HG03039 (cell line): ENCODE data around the gene ANXA1.

Source experiments
- ATAC-seq: cut with Tn5 transposase; IDR thresholded peaks from one replicate; pipeline ENCODE4 v1.9.1; 2021; ENCODE audit warnings: mild to moderate bottlenecking, moderate library complexity; ENCODE audit not compliant: unreplicated experiment

Gene ANXA1

GRCh38 chr9:73137914-73138313 is 13.8 kb upstream of the ANXA1 start:
- ATAC-seq, result no peak

DNA sequence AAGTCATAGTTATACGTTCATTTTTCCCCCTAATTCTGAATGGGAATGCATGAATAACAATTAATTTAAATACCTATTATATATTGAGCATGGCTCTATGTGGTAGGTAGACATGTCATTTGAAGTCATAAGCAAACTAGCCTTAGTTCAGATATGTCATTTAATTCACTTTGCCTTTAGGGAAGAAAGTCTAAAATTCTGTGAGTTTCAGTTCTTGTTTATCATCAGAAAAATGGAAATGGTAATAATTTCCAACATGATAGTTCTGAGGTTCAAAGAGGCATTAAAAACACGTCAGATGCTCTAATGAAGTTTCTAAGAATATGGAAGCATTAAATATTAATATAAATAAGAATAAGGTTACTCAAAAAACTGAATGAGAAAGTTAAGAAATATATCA is 13.1 kb upstream of the ANXA1 start:
- no peak for ATAC-seq

DNA sequence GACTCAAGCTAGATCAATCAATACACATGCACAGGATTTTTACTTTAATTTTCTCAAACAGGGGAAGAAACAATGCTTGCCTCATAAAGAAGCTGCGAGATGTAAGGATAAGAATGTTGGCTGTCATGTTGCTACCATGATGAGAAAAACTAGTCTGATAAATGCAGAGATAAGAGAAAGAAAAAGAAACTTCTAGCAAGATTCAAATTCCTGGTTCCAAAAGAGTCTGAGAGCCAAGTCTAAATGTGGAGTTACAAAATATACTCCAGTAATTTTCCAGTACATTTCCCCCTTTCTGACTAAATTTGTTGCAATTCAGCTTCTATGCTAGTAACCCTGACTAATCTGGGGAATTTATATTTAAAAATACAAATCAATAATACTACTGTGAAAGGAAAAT is 10.4 kb upstream of the ANXA1 start:
- no peak for ATAC-seq

- ATAC-seq, result no peak
Measured at GRCh38 chr9:73143711-73144328, 7.8 kb upstream of the ANXA1 start.

GRCh38 chr9:73146111-73146815 is 5.4 kb upstream of the ANXA1 start:
- no peak for ATAC-seq

- ATAC-seq, result no peak
Measured at GRCh38 chr9:73148447-73148937, 3.2 kb upstream of the ANXA1 start.

DNA sequence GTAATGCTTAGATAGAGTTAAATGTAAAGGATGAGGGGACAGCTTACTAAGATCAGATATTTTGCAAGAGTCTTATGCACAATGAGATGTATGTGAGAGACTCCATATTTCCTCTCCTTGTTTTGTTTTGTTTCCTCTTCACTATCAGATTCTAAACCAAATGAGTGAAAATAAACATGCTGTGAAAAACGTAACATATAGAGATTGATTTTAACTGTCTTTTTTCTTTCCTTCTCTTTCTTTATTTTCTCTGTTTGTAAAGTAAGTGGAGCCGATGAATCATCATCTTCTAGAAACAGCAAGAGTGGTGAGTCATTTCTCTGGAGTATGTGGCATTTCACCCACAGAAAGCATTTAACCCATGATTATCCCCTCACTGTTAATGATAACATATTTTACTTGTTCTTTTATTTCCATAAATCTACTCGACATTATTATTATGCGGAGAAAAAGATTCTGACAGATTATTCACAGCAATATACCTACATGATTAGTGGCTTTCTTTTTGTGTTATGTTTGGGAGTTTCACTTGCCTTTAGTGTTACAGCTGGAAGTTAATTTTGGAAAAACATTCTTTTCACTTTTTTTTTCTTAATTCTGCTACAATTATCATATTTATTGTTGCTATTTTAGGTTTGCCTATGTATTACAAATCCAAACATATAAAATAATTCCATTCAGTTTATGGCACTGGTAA is 2.1 kb upstream of the ANXA1 start:
- peak; percentile 74 for ATAC-seq

- ATAC-seq, result no peak
Measured at GRCh38 chr9:73152543-73152844, 829 bp downstream of the ANXA1 start.

DNA sequence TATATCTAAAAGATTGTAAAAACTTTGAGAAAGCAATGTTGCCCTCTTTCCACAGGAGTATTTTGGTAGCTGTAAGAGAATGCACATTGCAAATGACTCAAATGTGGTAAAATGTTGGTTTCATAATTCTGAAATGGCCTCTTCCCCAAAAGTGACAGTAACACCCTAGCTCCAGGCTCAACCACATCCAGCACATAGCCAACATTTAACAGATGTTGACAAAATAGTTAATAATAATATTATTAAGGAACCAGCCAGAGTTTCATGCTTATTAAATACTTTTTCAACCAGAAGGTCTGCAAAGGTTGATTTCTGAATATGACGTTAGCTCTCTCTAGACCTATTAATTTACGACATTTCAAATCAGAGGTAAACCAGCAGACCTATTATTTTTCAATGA is 1.3 kb downstream of the ANXA1 start:
- ATAC-seq, result peak; percentile 52

DNA sequence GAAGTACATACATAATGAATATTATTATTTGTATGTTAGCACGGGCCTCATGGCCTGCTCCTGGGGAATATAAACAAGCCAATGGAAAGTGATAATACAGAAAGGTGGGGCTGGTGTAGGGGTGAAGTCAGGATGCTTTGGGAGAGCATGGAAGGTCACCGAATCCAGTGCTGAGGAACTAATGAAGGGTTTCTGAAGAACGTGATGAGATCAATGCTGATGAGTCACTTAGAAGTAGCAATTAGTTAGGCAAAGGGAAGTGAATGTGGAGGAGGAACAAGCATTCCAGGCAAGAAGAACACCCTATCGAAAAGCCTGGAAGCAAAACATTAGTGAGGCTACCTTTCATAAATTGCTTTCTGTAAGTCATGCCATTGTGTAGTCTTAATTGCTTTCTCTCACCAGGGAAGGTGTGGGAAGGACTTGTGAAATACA is 2.1 kb downstream of the ANXA1 start:
- no peak for ATAC-seq

DNA sequence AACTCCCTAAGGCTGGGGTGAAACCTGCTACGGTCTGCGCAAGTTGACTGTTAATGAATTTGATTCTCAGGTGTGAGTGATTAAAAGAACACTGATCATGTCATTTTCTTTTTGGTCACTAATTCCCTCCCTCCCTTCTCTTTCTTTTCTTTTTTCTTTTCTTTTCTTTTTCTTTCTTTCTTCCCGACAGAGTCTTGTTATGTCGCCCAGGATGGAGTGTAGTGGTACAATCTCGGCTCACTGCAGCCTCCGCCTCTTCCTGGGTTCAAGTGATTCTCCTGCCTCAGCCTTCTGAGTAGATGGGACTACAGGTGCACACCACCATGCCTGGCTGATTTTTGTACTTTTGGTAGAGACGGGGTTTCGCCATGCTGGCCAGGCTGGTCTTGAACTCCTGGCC is 2.6 kb downstream of the ANXA1 start:
- ATAC-seq, result no peak

GRCh38 chr9:73154722-73155121 is 3.1 kb downstream of the ANXA1 start:
- no peak for ATAC-seq

- no peak for ATAC-seq
Measured at GRCh38 chr9:73155377-73155776, 3.7 kb downstream of the ANXA1 start.

DNA sequence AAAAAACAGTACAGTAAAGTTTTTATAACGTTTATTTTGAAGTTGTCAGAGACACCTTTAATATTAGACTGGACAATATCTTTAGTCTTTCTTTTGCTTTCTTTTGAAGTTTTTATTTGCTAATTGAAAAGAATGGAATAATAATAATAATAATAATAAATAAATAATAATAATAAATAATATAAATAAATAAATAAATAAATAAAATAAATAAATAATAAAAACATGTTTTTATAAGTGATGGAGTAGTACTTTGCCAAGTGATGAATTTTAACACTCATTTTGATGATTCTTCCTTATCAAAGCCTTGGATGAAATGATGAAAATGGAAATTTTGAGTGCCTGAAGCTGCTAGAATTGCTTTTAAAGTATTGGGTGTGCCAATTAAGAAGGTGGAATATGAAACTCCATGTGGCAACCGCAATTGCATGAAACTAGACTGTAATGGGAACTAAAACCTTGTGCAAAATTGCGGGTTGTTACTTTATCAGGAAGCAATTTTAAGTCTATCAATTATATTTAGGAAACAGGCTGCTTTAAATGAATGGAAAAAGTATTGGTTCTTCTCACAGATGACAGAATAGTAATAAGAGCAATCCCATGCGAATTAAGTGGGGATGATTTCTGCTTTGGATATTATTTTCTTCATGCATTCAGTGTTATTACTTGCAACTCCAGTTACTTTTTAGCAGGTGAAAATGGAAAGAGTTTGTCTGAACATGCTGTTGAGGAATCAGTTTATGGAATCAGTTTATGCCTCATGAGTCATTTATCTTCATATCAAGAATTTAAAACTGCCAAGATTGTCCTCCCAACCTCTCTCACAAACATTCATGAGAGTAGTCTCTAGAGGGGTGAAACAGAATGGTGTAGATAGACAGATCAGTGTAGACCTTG is 4.6 kb downstream of the ANXA1 start:
- ATAC-seq, result no peak

DNA sequence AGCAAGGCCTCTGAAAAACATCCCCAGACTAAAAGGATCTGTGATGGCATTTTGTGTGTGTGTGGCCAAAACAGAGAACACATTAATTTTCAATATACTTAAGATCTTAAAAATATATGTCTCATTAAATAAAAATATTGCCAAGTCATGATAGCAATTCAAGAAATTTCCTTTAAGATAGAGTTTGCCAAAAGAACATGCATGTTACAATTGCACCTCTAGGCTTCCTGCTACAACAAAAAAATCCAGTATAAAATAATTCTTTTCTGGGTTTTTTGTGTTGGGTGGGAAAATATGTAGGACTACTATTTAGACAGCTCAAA is 5.2 kb downstream of the ANXA1 start:
- ATAC-seq, result no peak

- peak; percentile 43 for ATAC-seq
Measured at GRCh38 chr9:73157811-73158210, 6.1 kb downstream of the ANXA1 start.

- ATAC-seq, result no peak
Measured at GRCh38 chr9:73158723-73159122, 7.1 kb downstream of the ANXA1 start.

- no peak for ATAC-seq
Measured at GRCh38 chr9:73160868-73161267, 9.2 kb downstream of the ANXA1 start.

DNA sequence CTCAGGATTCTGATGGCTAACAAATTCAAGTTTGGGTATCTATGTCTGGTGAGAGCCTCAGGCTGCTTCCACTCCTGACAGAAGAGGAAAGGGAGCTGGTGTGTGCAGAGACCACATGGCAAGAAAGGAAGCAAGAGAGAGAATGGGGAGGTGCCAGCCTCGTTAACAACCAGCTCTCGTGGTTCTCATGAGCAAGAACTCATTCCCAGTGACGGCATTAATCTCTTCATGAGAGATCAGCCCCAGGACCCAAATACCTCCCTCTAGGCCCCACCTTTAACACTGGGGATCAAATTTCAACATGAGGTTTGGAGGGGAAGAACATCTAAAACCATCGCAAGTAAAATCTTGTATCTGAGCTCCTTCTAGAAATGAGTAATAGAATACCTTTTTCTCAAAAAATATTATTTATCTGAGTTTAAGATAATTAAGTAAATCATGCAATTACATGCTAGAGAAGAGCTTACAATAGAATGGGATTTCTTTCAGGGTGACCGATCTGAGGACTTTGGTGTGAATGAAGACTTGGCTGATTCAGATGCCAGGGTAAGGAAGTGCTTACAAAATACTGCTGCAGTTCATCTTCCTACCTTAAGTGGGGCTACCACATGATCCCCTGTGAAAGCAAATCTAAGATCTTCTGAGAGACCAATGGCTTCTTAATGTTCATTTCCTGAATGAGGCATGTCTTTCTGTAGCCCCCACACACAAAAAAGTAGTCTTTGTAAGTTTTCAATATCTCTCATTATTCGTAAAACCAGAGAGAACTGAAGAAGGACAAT is 11.5 kb downstream of the ANXA1 start:
- ATAC-seq, result no peak

DNA sequence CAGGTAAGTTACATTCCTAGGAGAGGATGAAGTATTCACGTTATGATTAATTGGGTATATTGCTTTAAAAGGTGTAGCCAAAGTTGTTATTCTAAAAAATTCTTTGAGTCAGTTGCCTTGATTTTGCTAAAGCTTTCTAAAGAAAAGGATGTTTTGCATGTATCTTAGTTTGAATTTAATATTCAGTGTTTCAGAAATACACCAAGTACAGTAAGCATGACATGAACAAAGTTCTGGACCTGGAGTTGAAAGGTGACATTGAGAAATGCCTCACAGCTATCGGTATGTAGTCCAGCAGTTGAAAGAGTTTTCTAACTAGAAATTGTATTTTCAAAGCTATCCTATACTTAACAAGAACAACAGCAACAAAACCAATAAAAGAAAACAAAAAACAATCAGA is 14.2 kb downstream of the ANXA1 start:
- ATAC-seq, result no peak

- ATAC-seq, result no peak
Measured at GRCh38 chr9:73166468-73166867, 14.8 kb downstream of the ANXA1 start.
